GM19023 (cell line): ENCODE results near the gene RNF103.
"Not testable (repeated sequence)": the region's sequence is repeated elsewhere in the genome, so short reads cannot be mapped to it uniquely, and the experiment has no call there.

Experiments
- ATAC-seq: cut with Tn5 transposase; IDR thresholded peaks from one replicate; pipeline ENCODE4 v1.9.1; 2021; ENCODE audit warnings: mild to moderate bottlenecking, moderate library complexity; ENCODE audit not compliant: unreplicated experiment

RNF103 gene

DNA sequence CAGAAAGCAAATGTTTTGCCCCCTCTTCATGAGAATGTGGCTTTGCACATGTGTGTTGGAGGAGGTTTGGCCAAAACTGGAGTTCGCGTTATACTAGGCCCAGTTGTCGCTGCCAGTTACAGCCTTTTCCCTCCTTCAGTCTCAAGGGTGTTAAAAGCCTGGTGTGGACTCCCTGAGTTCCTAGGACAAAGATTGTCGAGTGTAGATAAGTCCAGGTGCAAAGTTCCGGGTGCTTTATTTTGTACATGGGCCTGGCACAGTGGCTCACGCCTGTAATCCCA, 542 bp upstream of the RNF103 start:
- no peak for ATAC-seq

GRCh38 chr2:86623043-86623493, 597 bp downstream of the RNF103 start:
- peak; percentile 51 for ATAC-seq

- no peak for ATAC-seq
Measured at GRCh38 chr2:86622519-86623042, 1.1 kb downstream of the RNF103 start.

DNA sequence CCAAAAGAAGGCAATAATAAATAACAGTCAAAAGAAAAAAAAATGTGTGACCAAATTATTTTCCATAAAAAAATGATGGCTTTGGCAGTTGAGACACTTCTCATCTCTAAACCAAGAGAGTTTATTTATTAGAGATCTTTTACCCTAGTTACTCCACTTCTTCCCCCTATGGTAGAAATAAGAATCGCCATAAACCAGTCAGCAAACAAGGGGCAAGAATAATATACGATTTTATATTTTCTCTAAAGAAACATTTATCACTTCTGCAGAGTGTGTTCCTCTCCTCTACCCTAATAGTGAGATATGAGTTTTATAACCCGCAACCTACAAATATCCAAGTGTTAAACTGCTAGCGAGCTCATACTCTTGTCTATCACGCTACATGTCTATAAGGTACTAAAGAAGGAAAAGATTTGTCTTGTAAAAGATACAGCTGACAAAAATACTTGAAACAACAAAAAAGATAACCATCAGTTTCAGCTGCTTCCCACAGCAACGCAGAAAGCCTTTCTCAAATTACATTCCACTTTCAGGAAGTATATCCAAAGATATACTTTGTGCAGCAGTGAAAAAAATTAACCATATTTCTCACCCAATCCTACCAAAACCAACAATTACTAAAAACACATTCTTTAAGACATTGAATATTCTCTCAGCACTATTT, 2.3 kb downstream of the RNF103 start:
- no peak for ATAC-seq

DNA sequence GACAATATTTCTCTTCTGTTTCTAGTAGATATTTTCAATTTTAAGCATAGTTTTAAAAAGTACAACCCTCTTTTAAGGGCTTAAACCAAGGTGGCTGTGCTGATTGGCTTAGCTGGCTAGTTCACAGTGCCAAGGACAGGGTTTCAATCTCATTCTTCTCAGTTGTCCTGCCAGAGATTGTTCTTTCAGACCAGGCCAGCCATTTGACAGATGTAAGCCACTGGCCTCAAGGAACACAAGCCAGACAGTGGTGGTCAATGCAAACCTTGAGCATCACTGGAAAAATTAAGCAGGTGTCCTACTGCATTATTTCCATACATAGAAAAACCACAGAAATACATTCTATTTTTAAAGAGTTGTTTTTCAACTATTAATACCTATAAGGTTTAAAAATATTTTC, 5.9 kb downstream of the RNF103 start:
- no peak for ATAC-seq

DNA sequence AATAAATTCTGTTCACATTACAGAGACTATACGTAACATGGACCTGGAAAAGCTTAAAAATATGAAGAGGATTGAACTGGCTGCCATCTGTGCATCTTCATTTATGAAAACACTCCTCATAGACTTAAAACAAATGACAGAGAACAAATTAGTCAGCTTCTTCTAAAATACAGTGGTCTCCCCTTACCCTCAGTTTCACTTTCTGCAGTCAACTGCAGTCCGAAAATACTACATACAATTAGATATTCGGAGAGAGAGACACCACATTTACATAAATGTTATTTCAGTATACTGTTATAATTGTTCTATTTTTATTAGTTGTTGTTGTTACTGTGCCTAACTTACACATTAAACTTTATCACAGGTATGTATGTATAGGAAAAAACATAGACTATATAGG, 6.5 kb downstream of the RNF103 start:
- ATAC-seq, result peak; percentile 62

DNA sequence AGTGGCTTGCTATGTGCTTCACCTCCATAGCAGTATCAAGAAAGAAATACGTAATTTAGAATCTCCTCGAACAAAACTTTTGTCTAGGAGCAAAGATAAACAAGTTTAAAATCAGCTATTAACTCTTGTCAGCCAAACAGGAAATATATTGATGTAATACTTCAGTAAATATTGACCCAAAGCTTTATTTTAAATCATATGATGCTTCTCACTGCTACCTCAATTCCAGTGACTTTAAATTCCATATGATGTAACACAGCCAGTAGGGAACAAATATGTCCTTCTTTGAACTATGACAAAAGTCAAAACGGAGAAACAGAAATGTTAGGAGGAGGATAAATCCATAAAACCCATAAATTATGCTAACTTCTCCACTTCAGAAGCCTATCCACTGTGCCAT, 7.2 kb downstream of the RNF103 start:
- no peak for ATAC-seq

DNA sequence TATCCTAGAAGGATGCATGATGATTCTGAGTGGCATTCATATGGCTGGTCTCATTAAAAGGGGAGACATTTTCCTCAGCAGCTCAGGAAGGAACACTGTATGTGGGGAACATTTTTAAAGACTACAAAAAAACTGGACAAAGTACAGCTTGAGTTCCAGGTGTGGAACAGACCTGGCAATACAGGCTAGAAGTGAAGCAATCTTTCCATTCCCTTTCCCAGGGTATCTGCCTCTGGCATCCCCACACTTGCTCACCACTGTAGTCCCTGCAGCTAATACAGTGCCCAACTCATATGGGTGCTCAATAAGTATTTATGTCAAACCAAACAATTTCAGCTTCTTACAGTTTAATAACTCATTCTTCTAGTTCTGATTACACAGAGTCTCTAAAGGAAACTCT, 8.1 kb downstream of the RNF103 start:
- no peak for ATAC-seq

DNA sequence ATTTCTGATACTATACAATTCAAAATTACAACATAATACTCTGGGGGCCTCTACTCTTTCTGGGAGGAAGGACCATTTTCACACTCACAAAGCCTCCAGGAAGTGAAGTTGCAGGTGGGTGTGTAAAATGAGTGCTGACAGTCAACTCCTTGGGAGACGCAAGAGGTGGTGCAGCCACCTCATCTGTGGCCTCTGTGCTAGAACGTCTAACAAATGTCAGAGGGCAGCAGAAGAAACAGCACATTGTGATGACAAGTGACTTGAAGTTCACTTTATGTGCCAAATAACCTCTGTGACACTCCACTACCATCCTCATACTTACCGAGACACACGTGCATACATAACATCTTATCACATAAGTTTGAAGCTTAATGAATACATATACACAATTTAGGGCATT, 10.2 kb downstream of the RNF103 start:
- no peak for ATAC-seq

DNA sequence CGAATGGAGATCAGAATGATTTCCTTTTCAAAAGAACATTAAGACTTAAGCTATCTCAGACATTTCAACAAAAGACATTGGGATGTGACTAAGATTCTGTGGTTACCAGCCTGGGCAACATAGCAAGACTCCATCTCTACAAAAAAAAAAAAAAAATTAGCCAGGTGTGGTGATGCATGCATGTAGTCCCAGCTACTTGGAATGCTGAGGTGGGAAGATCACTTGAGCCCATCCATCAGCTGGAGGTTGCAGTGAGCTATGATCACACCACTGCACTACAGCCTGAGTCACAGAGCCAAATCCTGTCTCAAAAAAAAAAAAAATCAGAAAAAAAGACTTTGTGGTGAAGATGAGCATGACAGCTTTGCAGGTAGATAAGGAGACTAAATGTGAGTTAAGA, 12.8 kb downstream of the RNF103 start:
- ATAC-seq, result no peak

DNA sequence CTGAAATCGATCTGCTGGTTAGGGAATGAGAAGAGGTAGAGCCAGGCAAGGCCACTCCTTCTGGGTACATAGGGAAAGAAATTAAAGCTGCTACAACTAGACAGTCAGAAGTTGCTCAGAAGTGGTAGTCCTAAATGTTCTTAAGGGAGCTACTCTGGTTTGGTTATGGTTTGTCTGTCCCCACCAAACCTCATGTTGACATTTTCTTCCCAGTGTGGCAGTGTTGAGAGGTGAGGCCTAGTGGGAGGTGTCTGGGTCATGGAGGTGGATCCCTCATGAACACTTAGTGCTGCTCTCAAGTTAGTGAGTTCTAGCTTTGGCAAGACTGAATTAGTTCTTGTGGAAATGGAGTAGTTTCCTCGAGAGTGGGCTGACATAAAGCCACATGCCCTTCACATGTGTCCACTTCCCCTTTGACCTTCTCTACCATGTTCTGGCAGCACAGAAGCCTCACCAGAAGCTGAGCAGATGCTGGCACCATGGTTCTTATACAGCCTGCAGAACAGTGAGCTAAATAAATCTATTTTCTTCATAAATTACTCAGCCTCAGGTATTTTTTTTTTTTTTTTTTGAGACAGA, 14.7 kb downstream of the RNF103 start:
- ATAC-seq, result no peak

GRCh38 chr2:86603905-86604304, 19.8 kb downstream of the RNF103 start:
- ATAC-seq, result no peak

DNA sequence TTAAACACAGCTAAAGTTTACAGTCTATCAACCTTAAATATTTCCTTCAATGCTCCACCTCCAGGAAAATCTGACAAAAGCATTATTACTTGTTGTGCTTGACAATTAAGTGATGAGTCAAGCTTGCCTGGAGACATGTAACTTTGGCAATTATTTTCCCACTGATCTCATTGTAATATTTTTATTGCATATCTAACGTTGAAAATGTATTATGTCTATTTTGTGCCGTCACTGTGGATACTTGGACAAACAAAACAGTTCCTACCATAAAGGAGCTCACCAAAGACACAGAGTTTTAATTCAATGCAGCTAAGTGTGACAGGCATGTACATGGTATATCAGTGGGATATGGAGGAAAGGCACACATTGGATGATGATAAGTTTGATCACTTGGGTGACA, 24.7 kb downstream of the RNF103 start:
- ATAC-seq, result no peak

DNA sequence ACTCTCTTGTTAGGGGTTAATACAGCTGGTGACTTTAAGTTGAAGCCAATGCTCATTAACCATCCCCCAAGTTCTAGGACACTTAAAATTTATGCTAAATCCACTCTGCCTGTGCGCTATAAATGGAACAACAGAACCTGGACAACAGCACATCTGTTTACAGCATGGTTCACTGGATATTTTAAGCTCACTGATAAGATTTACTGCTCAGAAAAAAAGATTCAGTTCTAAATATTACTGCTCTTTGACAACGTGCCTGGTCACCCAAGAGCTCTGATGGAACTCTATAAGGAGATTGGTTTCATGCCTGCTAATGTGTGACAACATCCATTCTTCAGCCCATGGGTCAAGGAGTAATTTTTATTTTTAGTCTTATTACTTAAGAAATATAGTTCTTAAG, 27.5 kb downstream of the RNF103 start:
- no peak for ATAC-seq

GRCh38 chr2:86593266-86593665, 30.4 kb downstream of the RNF103 start:
- no peak for ATAC-seq

GRCh38 chr2:86592547-86593230, 31.0 kb downstream of the RNF103 start:
- ATAC-seq, result no peak

DNA sequence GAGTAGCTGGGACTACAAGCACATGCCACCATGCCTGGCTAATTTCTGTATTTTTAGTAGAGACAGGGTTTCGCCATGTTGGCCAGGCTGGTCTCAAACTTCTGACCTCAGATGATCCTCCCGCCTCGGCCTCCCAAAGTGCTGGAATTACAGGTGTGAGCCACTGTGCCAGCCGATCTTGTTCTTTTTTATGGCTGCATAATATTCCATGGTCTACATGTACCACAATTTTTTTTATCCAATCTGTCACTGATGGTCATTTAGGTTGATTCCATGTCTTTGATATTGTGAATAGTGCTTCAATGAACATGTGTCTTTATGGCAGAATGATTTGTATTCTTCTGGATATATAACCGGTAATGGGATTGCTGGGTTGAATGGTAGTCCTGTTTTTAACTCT, 34.0 kb downstream of the RNF103 start:
- ATAC-seq, result not testable (repeated sequence)

GRCh38 chr2:86584151-86584913, 39.3 kb downstream of the RNF103 start:
- no peak for ATAC-seq

- no peak for ATAC-seq
Measured at GRCh38 chr2:86580560-86580959, 43.1 kb downstream of the RNF103 start.

- ATAC-seq, result no peak
Measured at GRCh38 chr2:86577817-86578456, 45.7 kb downstream of the RNF103 start.

- no peak for ATAC-seq
Measured at GRCh38 chr2:86570059-86570458, 53.6 kb downstream of the RNF103 start.
